Activated naive CD8-positive, alpha-beta T cell treated with anti-CD3 and anti-CD28 coated beads for 36 hours (primary cell): Measurements from ENCODE around the gene SCGB1C1. TPM values are rescaled to one million over a fixed set of nuclear protein-coding genes. Genes with fewer than 3 reads are reported as not detected.
"Not testable (repeated sequence)": the region's sequence is repeated elsewhere in the genome, so short reads cannot be mapped to it uniquely, and the experiment has no call there.

ENCODE experiments used
- DNase-seq: peaks from one replicate; pipeline ENCODE4 v3.0.0; 2021
- H3K27ac Mint-ChIP-seq: one replicate; pipeline ENCODE4 v1.8.0; 2022; ENCODE audit warnings: mild to moderate bottlenecking, moderate library complexity, mixed read lengths
- H3K27me3 Mint-ChIP-seq: one replicate; pipeline ENCODE4 v1.8.0; 2022; ENCODE audit warnings: mild to moderate bottlenecking, mixed read lengths
- H3K36me3 Mint-ChIP-seq: one replicate; pipeline ENCODE4 v1.8.0; 2021; ENCODE audit warnings: mild to moderate bottlenecking, mixed read lengths
- H3K4me1 Mint-ChIP-seq: one replicate; pipeline ENCODE4 v1.8.0; 2021; ENCODE audit warnings: mixed read lengths
- H3K4me3 Mint-ChIP-seq: one replicate; pipeline ENCODE4 v1.8.0; 2022; ENCODE audit warnings: mild to moderate bottlenecking, moderate library complexity, mixed read lengths
- H3K9me3 Mint-ChIP-seq: one replicate; pipeline ENCODE4 v1.8.0; 2022; ENCODE audit warnings: mixed read lengths
- total RNA-seq, 2 experiments: library from RNA; stranded (reverse); gene quantifications; one replicate each; pipeline ENCODE4 v1.2.3, GENCODE V29; 2021

Gene SCGB1C1
- not detected for total RNA-seq

GRCh38 chr11:192674-193128 lies at the start of gene SCGB1C1:
TSS of gene SCGB1C1 (plus strand) at chr11:193078. CDS start at chr11:193100, 22 bp downstream.
- H3K27ac Mint-ChIP-seq = not testable (repeated sequence)

GRCh38 chr11:180242-180641 lies 12.6 kb upstream of the SCGB1C1 start:
- H3K4me1 Mint-ChIP-seq, H3K27me3 Mint-ChIP-seq, H3K36me3 Mint-ChIP-seq, H3K27ac Mint-ChIP-seq, DNase-seq, H3K4me3 Mint-ChIP-seq, H3K9me3 Mint-ChIP-seq: not testable (repeated sequence)

More at GRCh38 chr11:192674-193128, at the start of gene SCGB1C1:
- H3K4me3 Mint-ChIP-seq, DNase-seq, H3K36me3 Mint-ChIP-seq, H3K9me3 Mint-ChIP-seq, H3K4me1 Mint-ChIP-seq, H3K27me3 Mint-ChIP-seq: not testable (repeated sequence)

GRCh38 chr11:189200-189783 lies 3.6 kb upstream of the SCGB1C1 start:
- DNase-seq, H3K4me3 Mint-ChIP-seq, H3K36me3 Mint-ChIP-seq, H3K27me3 Mint-ChIP-seq, H3K4me1 Mint-ChIP-seq, H3K27ac Mint-ChIP-seq, H3K9me3 Mint-ChIP-seq: not testable (repeated sequence)

GRCh38 chr11:189843-190311 lies 3.0 kb upstream of the SCGB1C1 start:
- H3K9me3 Mint-ChIP-seq, H3K4me1 Mint-ChIP-seq, H3K36me3 Mint-ChIP-seq, H3K4me3 Mint-ChIP-seq, H3K27me3 Mint-ChIP-seq, H3K27ac Mint-ChIP-seq: not testable (repeated sequence)
- peak; percentile 48 for DNase-seq

- H3K27me3 Mint-ChIP-seq, H3K9me3 Mint-ChIP-seq, H3K4me3 Mint-ChIP-seq, H3K27ac Mint-ChIP-seq, H3K36me3 Mint-ChIP-seq, DNase-seq, H3K4me1 Mint-ChIP-seq: not testable (repeated sequence)
These were observed 2.3 kb upstream of the SCGB1C1 start for GRCh38 chr11:190546-190945.

DNA sequence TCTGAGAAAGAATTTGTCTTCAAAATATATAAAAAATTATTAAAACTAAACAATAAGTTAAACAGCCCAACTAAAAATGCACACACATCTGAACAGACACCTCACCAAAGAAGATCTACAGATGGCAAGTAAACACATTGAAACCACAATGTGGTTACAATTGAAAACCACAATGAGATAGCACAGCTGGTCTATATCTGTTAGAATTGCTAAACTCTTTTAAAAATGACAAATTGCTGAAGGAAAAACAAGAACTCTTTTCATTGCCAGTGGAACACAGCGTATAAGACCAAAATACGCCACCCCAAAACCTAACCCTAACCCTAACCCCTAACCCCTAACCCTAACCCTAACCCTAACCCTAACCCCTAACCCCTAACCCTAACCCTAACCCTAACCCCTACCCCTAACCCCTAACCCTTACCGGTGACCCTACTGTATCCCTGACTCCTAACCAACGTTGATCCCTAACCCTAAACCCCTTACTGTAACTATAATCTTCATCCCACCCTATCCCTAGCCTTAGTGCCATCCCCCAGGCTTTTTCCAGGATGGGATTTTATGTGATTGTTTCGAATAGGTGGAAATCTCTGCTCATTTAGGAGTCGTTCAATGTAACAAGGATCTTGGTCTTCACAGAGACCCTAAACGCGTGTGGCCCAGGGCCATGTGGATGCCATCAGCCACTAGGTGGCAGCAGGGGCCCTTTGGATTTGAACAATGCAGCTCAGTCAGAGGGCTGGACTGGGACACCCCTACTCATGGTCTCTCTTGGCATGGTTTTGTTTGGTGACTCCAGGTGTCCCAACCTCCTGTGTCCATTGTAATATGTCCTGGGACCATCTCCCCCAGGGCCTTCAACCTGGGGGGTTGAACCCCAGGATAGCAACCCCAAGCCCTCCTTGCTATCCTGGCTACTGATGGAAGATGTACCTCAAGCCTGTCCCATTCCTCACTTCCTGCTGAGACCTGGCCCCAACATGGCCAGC lies 1.1 kb upstream of the SCGB1C1 start:
- H3K27ac Mint-ChIP-seq, H3K4me1 Mint-ChIP-seq, H3K9me3 Mint-ChIP-seq, H3K36me3 Mint-ChIP-seq, H3K4me3 Mint-ChIP-seq, H3K27me3 Mint-ChIP-seq: not testable (repeated sequence)
- peak; percentile 60 for DNase-seq

GRCh38 chr11:193481-193880 lies 603 bp downstream of the SCGB1C1 start:
- DNase-seq, H3K9me3 Mint-ChIP-seq, H3K4me3 Mint-ChIP-seq, H3K4me1 Mint-ChIP-seq, H3K27me3 Mint-ChIP-seq, H3K27ac Mint-ChIP-seq, H3K36me3 Mint-ChIP-seq: not testable (repeated sequence)

- peaks cover 2% of the 10 kb centered on the region for H3K36me3 Mint-ChIP-seq
- H3K27me3 Mint-ChIP-seq = no peaks in the 10 kb centered on the region
- no peaks in the 10 kb centered on the region for H3K9me3 Mint-ChIP-seq
- no peak for DNase-seq
- H3K27ac Mint-ChIP-seq = no peak overlapping the region
- peaks cover 9% of the 10 kb centered on the region for H3K4me1 Mint-ChIP-seq
- no peak overlapping the region for H3K4me3 Mint-ChIP-seq
These were observed 4.2 kb downstream of the SCGB1C1 start for GRCh38 chr11:196786-197731.

GRCh38 chr11:197741-198235 lies 4.9 kb downstream of the SCGB1C1 start:
- Mint-ChIP-seq H3K4me3 (no peak overlapping the region), H3K27ac (no peak overlapping the region), H3K4me1 (peaks cover 12% of the 10 kb centered on the region), H3K36me3 (peaks cover 2% of the 10 kb centered on the region), H3K27me3 (no peaks in the 10 kb centered on the region), H3K9me3 (no peaks in the 10 kb centered on the region)
- DNase-seq = no peak

DNA sequence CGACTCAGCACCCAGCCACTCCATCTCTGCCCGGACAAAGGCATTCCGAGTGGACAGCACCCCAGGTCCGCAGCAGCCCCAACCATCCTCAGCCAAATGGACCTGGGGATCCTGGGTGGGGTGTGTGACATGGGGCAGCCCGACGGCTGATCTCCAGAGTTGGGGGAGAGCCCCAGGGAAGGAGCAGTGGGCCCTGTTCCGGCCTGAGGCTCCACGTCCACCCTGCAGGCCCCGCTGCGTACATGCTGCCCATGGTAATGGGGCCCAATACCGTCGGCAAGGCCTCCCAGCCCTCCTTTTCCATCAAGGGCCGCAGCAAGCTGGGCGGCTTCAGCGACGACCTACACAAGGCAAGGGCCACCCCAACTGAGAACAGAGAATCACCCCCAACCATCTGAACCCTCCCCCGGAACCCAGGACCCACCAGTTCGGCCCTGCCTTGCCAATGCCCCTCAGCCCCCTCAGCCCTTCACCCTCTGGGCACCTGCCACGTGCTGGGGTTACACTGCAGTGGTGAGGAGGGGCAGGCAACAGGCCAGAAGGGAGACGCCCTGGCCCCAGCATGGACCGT lies 5.4 kb downstream of the SCGB1C1 start:
- Mint-ChIP-seq H3K4me1 (peaks cover 18% of the 10 kb centered on the region), H3K27ac (no peak overlapping the region), H3K27me3 (no peaks in the 10 kb centered on the region), H3K9me3 (no peaks in the 10 kb centered on the region), H3K4me3 (no peak overlapping the region), H3K36me3 (peaks cover 4% of the 10 kb centered on the region)
- no peak for DNase-seq

DNA sequence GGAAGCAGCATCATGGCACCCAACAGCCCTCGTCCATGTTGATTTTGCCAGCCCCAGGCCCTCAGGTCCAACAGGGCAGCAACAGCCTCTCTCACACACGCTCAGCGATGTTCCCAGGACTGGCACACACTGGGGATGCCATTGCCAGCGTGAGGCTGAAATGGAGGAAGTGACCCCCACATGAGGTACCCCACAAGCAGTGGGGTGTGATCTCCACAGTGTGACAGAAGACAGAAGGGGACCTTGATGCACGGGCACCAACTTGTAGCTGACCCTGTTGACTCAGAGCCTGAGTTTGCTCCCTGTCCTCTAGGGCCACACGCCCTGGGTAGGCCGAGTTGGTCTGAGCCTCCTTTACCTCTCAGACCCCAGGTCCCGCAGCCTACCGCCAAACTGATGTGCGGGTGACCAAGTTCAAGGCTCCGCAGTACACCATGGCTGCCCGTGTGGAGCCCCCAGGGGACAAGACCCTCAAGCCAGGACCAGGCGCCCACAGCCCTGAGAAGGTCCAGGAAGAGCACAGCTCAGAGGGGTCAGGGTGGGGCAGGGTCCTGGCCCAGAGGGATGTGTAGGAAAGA lies 6.2 kb downstream of the SCGB1C1 start:
- H3K9me3 Mint-ChIP-seq = no peaks in the 10 kb centered on the region
- H3K36me3 Mint-ChIP-seq = peaks cover 11% of the 10 kb centered on the region
- H3K4me3 Mint-ChIP-seq = no peak overlapping the region
- H3K27me3 Mint-ChIP-seq = no peaks in the 10 kb centered on the region
- no peak for DNase-seq
- H3K4me1 Mint-ChIP-seq = peaks cover 25% of the 10 kb centered on the region
- no peak overlapping the region for H3K27ac Mint-ChIP-seq

DNA sequence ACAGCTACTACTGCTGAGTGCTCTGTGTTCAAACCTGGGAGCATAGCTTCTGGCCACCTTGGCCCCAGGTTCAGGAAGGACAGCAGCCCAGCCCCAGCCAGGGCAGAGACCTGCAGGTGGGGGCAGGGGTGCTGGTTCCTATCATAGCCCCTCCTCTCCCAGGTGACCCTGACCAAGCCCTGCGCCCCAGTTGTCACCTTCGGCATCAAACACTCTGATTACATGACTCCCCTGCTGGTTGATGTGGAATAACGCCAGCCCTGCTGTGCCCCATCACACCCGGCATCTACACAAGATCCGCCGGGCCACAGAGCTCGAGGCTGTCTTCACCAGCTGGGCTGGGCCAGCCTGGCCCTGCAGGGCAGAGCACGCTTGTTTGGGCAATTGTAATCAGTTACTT lies 6.9 kb downstream of the SCGB1C1 start:
- H3K4me1 Mint-ChIP-seq = peaks cover 28% of the 10 kb centered on the region
- H3K4me3 Mint-ChIP-seq = no peak overlapping the region
- no peak overlapping the region for H3K27ac Mint-ChIP-seq
- H3K9me3 Mint-ChIP-seq = no peaks in the 10 kb centered on the region
- H3K27me3 Mint-ChIP-seq = no peaks in the 10 kb centered on the region
- peaks cover 11% of the 10 kb centered on the region for H3K36me3 Mint-ChIP-seq
- no peak for DNase-seq

DNA sequence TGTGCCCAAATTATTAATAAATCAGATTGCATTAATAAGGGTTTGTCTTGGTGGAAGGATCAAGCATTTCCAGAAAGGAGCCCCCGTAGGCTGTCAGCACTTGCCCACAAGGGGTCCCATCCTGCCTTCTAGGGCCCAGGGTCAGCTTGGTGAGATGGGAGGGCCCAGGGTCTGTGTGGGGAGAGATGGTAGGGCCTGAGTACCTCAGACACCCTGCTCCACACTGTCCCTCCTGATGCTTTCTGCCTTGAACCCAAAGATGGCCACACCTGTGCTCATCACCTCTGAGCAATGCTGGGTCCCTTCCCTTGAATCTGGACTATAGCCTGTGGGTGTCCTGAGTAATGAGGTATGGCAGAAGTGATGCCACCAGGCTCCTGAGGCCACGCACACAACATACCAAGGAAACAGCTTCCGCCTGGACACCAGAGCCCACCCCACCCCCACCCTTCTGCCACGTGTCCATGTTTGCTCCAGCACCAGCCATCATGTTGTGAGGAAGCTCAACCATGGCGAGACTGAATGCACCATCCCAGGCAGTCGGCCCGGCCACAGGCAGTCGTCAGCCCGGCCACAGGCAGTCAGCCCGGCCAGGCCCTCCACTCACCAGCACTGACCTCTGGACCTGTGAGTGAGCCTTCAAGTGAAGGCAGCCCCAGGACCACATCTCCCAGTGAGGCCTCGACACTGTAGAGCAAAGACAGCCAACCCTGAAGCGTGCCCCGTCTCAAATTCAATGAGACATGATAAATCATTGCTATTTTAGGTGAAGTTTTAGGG lies 7.5 kb downstream of the SCGB1C1 start:
- Mint-ChIP-seq H3K27me3 (no peaks in the 10 kb centered on the region), H3K36me3 (peaks cover 13% of the 10 kb centered on the region), H3K4me3 (no peak overlapping the region), H3K27ac (peak overlapping the region; percentile 16), H3K4me1 (peaks cover 33% of the 10 kb centered on the region), H3K9me3 (no peaks in the 10 kb centered on the region)
- no peak for DNase-seq
